Tibial nerve (tissue), 4 donors: ENCODE data around the gene OXA1L. TPM values are rescaled to one million over a fixed set of nuclear protein-coding genes. Genes with fewer than 3 reads are reported as not detected.

Experiments
- DNase-seq, 2 donors: peaks; one replicate each; pipeline ENCODE4 v3.0.0-alpha.2; 2019; ENCODE audit warnings: low spot score in 2 of 2
- H3K27ac ChIP-seq, 4 donors: fragments of 200-600 bp; sonication (generic) in 3 of 4; one replicate each; pipeline ENCODE4 v1.5.1; 2017 to 2019; ENCODE audit warnings: mild to moderate bottlenecking in 1 of 4
- H3K27me3 ChIP-seq, 2 donors: fragments of 200-600 bp; sonication (generic) in 1 of 2; one replicate each; pipeline versions ENCODE4 v1.5.1 to v1.6.0; 2017 to 2019
- H3K36me3 ChIP-seq, 3 donors: fragments of 200-600 bp; sonication (generic); one replicate each; pipeline ENCODE4 v1.5.1; 2018 to 2019
- H3K4me1 ChIP-seq, 4 donors: fragments of 200-600 bp; sonication (generic) in 3 of 4; one replicate each; pipeline ENCODE4 v1.5.1; 2017 to 2019
- H3K4me3 ChIP-seq, 4 donors: fragments of 200-600 bp; sonication (generic) in 3 of 4; one replicate each; pipeline ENCODE4 v1.5.1; 2017 to 2019; ENCODE audit warnings: mild to moderate bottlenecking in 1 of 4, moderate library complexity in 1 of 4
- H3K9me3 ChIP-seq, 4 donors: fragments of 200-600 bp; sonication (generic) in 3 of 4; one replicate each; pipeline ENCODE4 v1.5.1; 2017 to 2019
- EP300 ChIP-seq, 2 donors: sonication (generic); formaldehyde crosslinking; IDR thresholded peaks; one replicate each; pipeline ENCODE4 v1.6.1; 2017; ENCODE audit warnings: antibody characterized with exemption in 2 of 2, mild to moderate bottlenecking in 1 of 2
- POLR2A ChIP-seq, 2 donors: fragments of 450-650 bp; IDR thresholded peaks; one replicate each; pipeline ENCODE4 v1.6.1; 2017; ENCODE audit warnings: antibody characterized with exemption in 2 of 2, mild to moderate bottlenecking in 2 of 2, moderate library complexity in 2 of 2
- WGBS, 2 donors: methylation state at CpG; one replicate each; pipeline ENCODE4 v1.1.5; 2018; 5-methylcytosine and 5-hydroxymethylcytosine counted together
- total RNA-seq, 4 donors: library from RNA; depleted of rRNA; stranded (reverse); fragments of >200 nt; gene quantifications; one replicate each; pipeline ENCODE4 v1.1.0, GENCODE V29; 2016
- TF ChIP-seq, protein P1 (sequence below), 5 experiments: fragments of 200-600 bp in 3 of 5; fragments of 450-650 bp in 2 of 5; sonication (generic) in 3 of 5; IDR thresholded peaks; one replicate each; pipeline ENCODE4 v1.5.1; 2016 to 2019; ENCODE audit warnings: antibody characterized with exemption in 5 of 5, mild to moderate bottlenecking in 3 of 5, moderate library complexity in 2 of 5

OXA1L gene
- total RNA-seq, 4 donors from 2014 or later: 65.5 to 79.6 (median 69.6) TPM

DNA sequence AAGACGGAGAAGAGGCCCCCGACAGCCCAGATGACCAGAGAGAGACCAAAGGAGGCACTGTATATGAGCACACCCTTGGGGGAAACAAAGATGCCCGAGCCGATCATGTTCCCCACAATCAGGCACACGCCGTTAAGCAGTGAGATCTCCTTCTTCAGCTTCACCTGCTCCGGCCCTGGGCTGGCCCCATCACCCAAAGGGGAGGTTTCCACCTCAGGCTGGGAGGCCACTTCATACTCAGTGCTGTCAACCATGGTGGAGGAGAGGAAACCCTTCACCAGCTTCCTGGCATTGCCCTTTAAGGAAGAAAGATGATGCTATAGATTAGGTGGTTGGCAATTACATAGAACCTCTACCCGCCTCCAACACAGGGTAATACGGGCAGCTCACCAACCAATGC, 46.7 kb downstream of the OXA1L start:
- Histone ChIP-seq H3K4me1 (no peaks in the 10 kb centered on the region), H3K9me3 (no peaks in the 10 kb centered on the region), H3K36me3 (no peaks in the 10 kb centered on the region), H3K27me3 (no peaks in the 10 kb centered on the region), H3K4me3 (no peak overlapping the region), H3K27ac (no peak overlapping the region)
- DNase-seq: no peak
- TF ChIP-seq EP300 (IDR thresholded peaks at IDR 0.05) (no peak), POLR2A (IDR thresholded peaks at IDR 0.05) (no peak)
- TF ChIP-seq, protein P1, sequence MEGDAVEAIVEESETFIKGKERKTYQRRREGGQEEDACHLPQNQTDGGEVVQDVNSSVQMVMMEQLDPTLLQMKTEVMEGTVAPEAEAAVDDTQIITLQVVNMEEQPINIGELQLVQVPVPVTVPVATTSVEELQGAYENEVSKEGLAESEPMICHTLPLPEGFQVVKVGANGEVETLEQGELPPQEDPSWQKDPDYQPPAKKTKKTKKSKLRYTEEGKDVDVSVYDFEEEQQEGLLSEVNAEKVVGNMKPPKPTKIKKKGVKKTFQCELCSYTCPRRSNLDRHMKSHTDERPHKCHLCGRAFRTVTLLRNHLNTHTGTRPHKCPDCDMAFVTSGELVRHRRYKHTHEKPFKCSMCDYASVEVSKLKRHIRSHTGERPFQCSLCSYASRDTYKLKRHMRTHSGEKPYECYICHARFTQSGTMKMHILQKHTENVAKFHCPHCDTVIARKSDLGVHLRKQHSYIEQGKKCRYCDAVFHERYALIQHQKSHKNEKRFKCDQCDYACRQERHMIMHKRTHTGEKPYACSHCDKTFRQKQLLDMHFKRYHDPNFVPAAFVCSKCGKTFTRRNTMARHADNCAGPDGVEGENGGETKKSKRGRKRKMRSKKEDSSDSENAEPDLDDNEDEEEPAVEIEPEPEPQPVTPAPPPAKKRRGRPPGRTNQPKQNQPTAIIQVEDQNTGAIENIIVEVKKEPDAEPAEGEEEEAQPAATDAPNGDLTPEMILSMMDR (IDR thresholded peaks at IDR 0.05): no peak
- WGBS, 2 donors: 73 to 81% methylated on average over 9 of the region's 9 CpGs

DNA sequence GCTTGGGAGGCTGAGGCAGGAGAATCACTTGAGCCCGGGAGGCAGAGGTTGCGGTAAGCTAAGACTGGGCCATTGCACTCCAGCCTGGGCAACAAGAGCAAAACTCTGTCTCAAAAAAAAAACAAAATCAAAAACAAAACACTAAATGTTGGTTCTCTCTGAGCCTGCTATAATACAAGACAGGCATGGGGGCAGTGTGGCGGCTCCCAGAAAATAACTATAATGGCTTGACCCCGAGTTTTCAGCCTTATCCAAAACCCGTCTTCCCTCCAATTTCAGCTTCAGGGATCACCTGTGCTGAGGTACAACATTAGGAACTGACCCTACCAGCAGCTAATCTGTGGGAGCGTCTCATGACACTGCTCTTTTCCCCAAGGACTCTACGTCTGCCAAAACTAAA, 47.9 kb downstream of the OXA1L start:
- Histone ChIP-seq H3K4me1 (peaks cover 0 to 7% (median 3%) of the 10 kb centered on the region in 4 donors), H3K9me3 (no peaks in the 10 kb centered on the region), H3K27ac (peak overlapping the region in 1 of 4 donors; percentile 47), H3K27me3 (no peaks in the 10 kb centered on the region), H3K4me3 (peak overlapping the region in 3 of 4 donors; percentile 0 to 30 (median 25)), H3K36me3 (no peaks in the 10 kb centered on the region)
- TF ChIP-seq, protein P1 (IDR thresholded peaks at IDR 0.05): no peak
- TF ChIP-seq EP300 (IDR thresholded peaks at IDR 0.05) (no peak), POLR2A (IDR thresholded peaks at IDR 0.05) (no peak)
- DNase-seq: no peak
- WGBS, 2 donors: 74 to 80% methylated on average over 7 of the region's 7 CpGs

DNA sequence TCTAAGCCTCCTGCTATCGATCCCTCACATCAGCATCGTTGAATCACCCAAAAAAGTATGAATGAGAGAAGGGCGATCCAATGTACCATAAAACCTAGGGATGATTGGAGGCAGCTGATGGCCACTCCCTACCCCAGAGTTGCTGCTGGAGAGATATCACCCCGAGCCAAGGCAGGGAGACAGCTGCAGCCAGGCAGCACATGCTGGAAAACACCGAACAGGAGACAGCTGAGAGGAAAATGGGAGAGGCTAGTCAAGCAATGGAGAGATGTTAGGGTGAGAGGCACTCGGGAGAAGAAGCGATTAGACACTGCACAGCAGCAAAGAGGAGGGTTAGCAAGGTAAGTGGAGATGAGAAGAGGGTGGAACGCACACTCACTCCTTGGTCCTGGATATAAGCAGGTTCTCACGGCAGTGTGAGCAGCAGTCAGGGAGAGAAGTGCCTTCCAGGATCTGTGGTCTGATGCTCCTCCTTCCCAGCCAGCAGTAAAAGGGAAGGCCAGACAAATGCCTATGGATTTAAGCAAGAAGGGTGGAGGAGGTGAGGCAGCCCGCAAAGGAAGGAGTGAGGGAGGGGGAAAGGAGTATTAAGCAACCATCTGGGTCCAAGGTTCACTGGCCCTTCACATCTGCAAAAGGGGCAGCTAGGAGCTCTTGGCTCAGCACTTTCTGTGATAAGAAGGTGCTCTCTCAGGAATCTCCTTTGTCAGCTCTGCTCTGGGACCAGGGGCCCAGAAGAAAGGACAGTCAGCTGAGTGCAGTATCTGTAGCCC, 48.6 kb downstream of the OXA1L start, which contains the start of gene SLC7A7:
Gene SLC7A7, minus strand, starts transcription at position 495 of the 773 bp plus-strand sequence. CDS start 2,037 bp downstream, outside the sequence.
- H3K4me3 ChIP-seq: peak within 1 kb of the TSS in 3 of 4 donors; percentile 0 to 30 (median 25)
- H3K4me1 ChIP-seq: peaks cover 0 to 14% (median 9%) of the 10 kb centered on the region in 4 donors
- H3K27me3 ChIP-seq: no peaks in the 10 kb centered on the region
- DNase-seq: no peak
- 38 to 47% methylated on average over 10 of the region's 10 CpGs for WGBS, 2 donors
- no peaks in the 10 kb centered on the region for H3K36me3 ChIP-seq
- TF ChIP-seq, protein P1 (IDR thresholded peaks at IDR 0.05): no peak
- no peak for TF ChIP-seq EP300 (IDR thresholded peaks at IDR 0.05)
- TF ChIP-seq POLR2A (IDR thresholded peaks at IDR 0.05): no peak
- no peaks in the 10 kb centered on the region for H3K9me3 ChIP-seq
- peak within 1 kb of the TSS in 3 of 4 donors; percentile 5 to 47 (median 36) for H3K27ac ChIP-seq

DNA sequence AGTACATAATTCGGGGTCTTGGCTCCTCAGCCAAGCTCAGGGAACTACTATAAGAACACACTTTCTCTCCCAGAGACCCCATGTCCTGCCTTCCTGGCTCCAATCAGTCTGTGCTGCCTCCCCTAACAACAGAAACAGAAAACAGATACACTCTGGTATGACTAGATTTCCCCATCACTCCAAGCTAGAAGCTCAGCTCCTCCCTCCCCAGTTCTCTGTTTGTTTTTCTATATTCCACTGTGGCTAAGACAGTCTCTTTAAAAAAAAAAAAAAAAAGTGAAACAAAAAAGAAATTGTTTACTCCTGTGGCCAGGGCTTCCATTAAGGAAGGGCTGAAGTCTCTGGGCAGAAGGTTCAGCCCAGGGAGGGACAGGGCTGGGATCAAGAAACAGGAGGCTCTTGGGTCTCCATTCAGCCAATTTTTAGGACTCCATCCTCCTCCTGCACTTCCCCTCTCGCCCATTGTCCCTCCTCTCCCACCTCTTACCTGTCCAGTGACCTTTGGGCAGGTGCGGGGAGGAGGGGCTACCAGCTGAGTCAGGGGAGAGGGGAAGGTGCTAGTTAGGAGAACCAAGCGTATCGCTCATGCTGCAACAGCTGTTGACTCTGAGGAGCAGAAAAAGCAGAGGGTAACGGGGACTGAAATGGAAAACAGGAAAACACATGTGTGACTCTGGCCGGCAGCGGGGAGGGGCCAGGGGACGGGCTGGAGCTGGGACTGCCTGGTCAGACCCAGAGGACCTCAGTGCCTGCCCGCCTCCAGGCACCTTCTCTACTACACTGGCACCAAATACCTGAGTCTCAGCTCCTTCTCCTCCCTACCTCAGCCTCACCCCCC, 52.9 kb downstream of the OXA1L start:
- WGBS, 2 donors: 15 to 17% methylated on average over 10 of the region's 10 CpGs
- peak overlapping the region in 2 of 4 donors; percentile 39 to 45 for H3K4me3 ChIP-seq
- peaks cover 0 to 39% (median 13%) of the 10 kb centered on the region in 4 donors for H3K4me1 ChIP-seq
- H3K36me3 ChIP-seq: no peaks in the 10 kb centered on the region
- no peaks in the 10 kb centered on the region for H3K27me3 ChIP-seq
- H3K27ac ChIP-seq: peak overlapping the region in 3 of 4 donors; percentile 60 to 72 (median 63)
- peak in 1 of 2 donors; percentile 51 for DNase-seq
- TF ChIP-seq POLR2A (IDR thresholded peaks at IDR 0.05) (peak in 1 of 2 donors; percentile 34), EP300 (IDR thresholded peaks at IDR 0.05) (no peak)
- TF ChIP-seq, protein P1 (IDR thresholded peaks at IDR 0.05): no peak
- no peaks in the 10 kb centered on the region for H3K9me3 ChIP-seq
